Lower lobe of right lung (tissue), 1 donor: ENCODE data around the gene ANXA8L1. TPM values are rescaled to one million over a fixed set of nuclear protein-coding genes. Genes with fewer than 3 reads are reported as not detected.

ENCODE experiments used
- total RNA-seq: library from RNA; stranded (reverse); fragmentation: NEBNext Ultra II Directional; extraction: Animal tissue kit (Norgen Biotek cat#: 25700); gene quantifications from one replicate; pipeline ENCODE4 v1.2.1, GENCODE V29; 2021
- donor health status: DM: no; HTN: yes; CAD: no; lungs with severe emphysema.

ANXA8L1 gene
- total RNA-seq, 1 donor from 2014 or later = 15.7 TPM

Other genes starting within 250 kb of the ANXA8L1 start
- gene ANTXRL, start 88.8 kb upstream of the ANXA8L1 start, total RNA-seq = not detected
- gene NPY4R, start 90.2 kb downstream of the ANXA8L1 start, total RNA-seq = 1.1 TPM
- 42.1 TPM for gene GPRIN2, start 180.9 kb downstream of the ANXA8L1 start, total RNA-seq
- gene SYT15, start 203.4 kb downstream of the ANXA8L1 start, total RNA-seq = 34.5 TPM